OCI-LY3 (cell line): ENCODE data around the gene B3GNT7.

Source experiments
- CTCF ChIP-seq: fragments of 200-600, 300-600 bp; sonication (generic); IDR thresholded peaks from 2 replicates; pipeline ENCODE4 v1.5.1; 2014; ENCODE audit warnings: antibody characterized with exemption, low read length, low read depth
- EZH2phosphoT487 ChIP-seq: fragments of 200-600 bp; shearing (Covaris generic); IDR thresholded peaks from 2 replicates; pipeline ENCODE4 v1.6.1; 2018; ENCODE audit warnings: antibody characterized with exemption, mixed run types, low read depth

GRCh38 chr2:231425811-231426703 lies 30.5 kb downstream of the B3GNT7 start:
- no peak for TF ChIP-seq CTCF
- no peak for TF ChIP-seq EZH2phosphoT487
